ENCODE results near the gene ZNF33A. TPM values are rescaled to one million over a fixed set of nuclear protein-coding genes. Genes with fewer than 3 reads are reported as not detected.

ZNF33A gene
- total and polyA plus RNA-seq, 2 experiments from 2014 or later = 20.3 to 32.6 TPM

- H3K36me3 ChIP-seq (ENCODE audit: insufficient read depth) = peaks cover 26% of the 10 kb centered on the region
- Mint-ChIP-seq H3K4me3 (no peak overlapping the region), H3K9me3 (peaks cover 96% of the 10 kb centered on the region), H3K36me3 (ENCODE audit: low read depth) (peaks cover 77% of the 10 kb centered on the region), H3K4me1 (no peaks in the 10 kb centered on the region), H3K27me3 (ENCODE audit: insufficient read depth, low read depth, poor library complexity) (peaks cover 3% of the 10 kb centered on the region), H3K27ac (no peak overlapping the region)
- no peaks in the 10 kb centered on the region for H3F3A ChIP-seq (replicated peaks; ENCODE audit: low read depth)
- no peak for TF ChIP-seq ZNF462 (CRISPR knock-in tag; IDR thresholded peaks at IDR 0.05)
- TF ChIP-seq ZNF114 (CRISPR knock-in tag; IDR thresholded peaks at IDR 0.05) = no peak
- no peak for TF ChIP-seq CREB1 (CRISPR knock-in tag; IDR thresholded peaks at IDR 0.05; ENCODE audit: low read depth)
- TF ChIP-seq ZNF331 (CRISPR knock-in tag; IDR thresholded peaks at IDR 0.05; ENCODE audit: low read depth) = no peak
- TF ChIP-seq NANOG (IDR thresholded peaks at IDR 0.05; ENCODE audit: borderline replicate concordance) = no peak
- TF ChIP-seq, protein P1, sequence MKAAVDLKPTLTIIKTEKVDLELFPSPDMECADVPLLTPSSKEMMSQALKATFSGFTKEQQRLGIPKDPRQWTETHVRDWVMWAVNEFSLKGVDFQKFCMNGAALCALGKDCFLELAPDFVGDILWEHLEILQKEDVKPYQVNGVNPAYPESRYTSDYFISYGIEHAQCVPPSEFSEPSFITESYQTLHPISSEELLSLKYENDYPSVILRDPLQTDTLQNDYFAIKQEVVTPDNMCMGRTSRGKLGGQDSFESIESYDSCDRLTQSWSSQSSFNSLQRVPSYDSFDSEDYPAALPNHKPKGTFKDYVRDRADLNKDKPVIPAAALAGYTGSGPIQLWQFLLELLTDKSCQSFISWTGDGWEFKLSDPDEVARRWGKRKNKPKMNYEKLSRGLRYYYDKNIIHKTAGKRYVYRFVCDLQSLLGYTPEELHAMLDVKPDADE (IDR thresholded peaks at IDR 0.05) = no peak
- no peaks in the 10 kb centered on the region for H3K9me2 ChIP-seq (ENCODE audit: insufficient read depth)
- ATAC-seq (no peak), DNase-seq (ENCODE audit: low spot score) (no peak)
- no peak overlapping the region for H2AFZ ChIP-seq
- H3K4me2 ChIP-seq = no peak overlapping the region
- H3K4me1 ChIP-seq (ENCODE audit: insufficient read depth) = no peaks in the 10 kb centered on the region
- no peaks in the 10 kb centered on the region for H3K27me3 ChIP-seq (ENCODE audit: insufficient read depth)
- no peaks in the 10 kb centered on the region for H3K79me2 ChIP-seq (replicated peaks; ENCODE audit: insufficient read depth)
- no peak overlapping the region for H3K27ac ChIP-seq (ENCODE audit: low read depth)
- H4K20me1 ChIP-seq (replicated peaks; ENCODE audit: insufficient read depth) = no peaks in the 10 kb centered on the region
- H3K4me3 ChIP-seq = no peak overlapping the region
Measured at GRCh38 chr10:38112159-38112558, 101.7 kb downstream of the ZNF33A start.

Small RNA genes lying within 50 kb of the gene (small RNA-seq; reads per million reads assigned to genes)
- gene AL161931.1 (ENCODE audit: low replicate concordance) (not detected), gene FXYD6P2 (ENCODE audit: low replicate concordance) (not detected), gene RF00019 (ENCODE audit: low replicate concordance) (not detected), gene RNU6-795P (ENCODE audit: low replicate concordance) (not detected)

Other genes with a start within 250 kb of the ZNF33A start
- 4.6 and 5.3 TPM in 2 replicates for gene ZNF248, start 153.1 kb upstream of the ZNF33A start, total RNA-seq (2014; rRNA removed; shearing (Covaris generic))
- 2.1 and 2.7 TPM in 2 replicates for gene ZNF248, start 153.1 kb upstream of the ZNF33A start, polyA plus RNA-seq (2016; fragmentation: Nextera tagmentation; extraction: Ambion mirVana)
- gene ZNF25, start 34.0 kb upstream of the ZNF33A start, total RNA-seq (2014; rRNA removed; shearing (Covaris generic)) = 0.76 and 2.7 TPM in 2 replicates
- 0.23 TPM in 1 of 2 replicates, not detected in the other for gene ZNF25, start 34.0 kb upstream of the ZNF33A start, polyA plus RNA-seq (2016; fragmentation: Nextera tagmentation; extraction: Ambion mirVana)
- 12.2 and 14.6 TPM in 2 replicates for gene ZNF37A, start 83.7 kb downstream of the ZNF33A start, total RNA-seq (2014; rRNA removed; shearing (Covaris generic))
- gene ZNF37A, start 83.7 kb downstream of the ZNF33A start, polyA plus RNA-seq (2016; fragmentation: Nextera tagmentation; extraction: Ambion mirVana) = 5.7 and 8.7 TPM in 2 replicates